K562 (cell line): ENCODE measurements around the gene ATP6V1F. TPM values are rescaled to one million over a fixed set of nuclear protein-coding genes. Genes with fewer than 3 reads are reported as not detected.

ENCODE experiments used
- CLOCK ChIP-seq: fragments of 250-450 bp; sonication (Bioruptor Pico); IDR thresholded peaks from 2 replicates; pipeline ENCODE4 v1.4.0; 2020; ENCODE audit warnings: mild to moderate bottlenecking, moderate library complexity, borderline replicate concordance
- HOXB6 ChIP-seq: fragments of 250-450 bp; sonication (Bioruptor Pico); IDR thresholded peaks from 2 replicates; pipeline ENCODE4 v1.5.1; 2022; ENCODE audit warnings: mild to moderate bottlenecking, borderline replicate concordance
- KDM2B ChIP-seq: fragments of 250-450 bp; sonication (Bioruptor Pico); IDR thresholded peaks from 2 replicates; pipeline ENCODE4 v1.8.0; 2021; ENCODE audit warnings: mild to moderate bottlenecking, moderate library complexity
- MECOM ChIP-seq: fragments of 250-450 bp; sonication (Bioruptor Pico); IDR thresholded peaks from 2 replicates; pipeline ENCODE4 v1.8.0; 2022; ENCODE audit warnings: inconsistent platforms
- NR3C1 ChIP-seq: sonication (generic); formaldehyde crosslinking; IDR thresholded peaks from 2 replicates; pipeline ENCODE4 v1.8.1; 2022; ENCODE audit warnings: missing genetic modification reagents
- SMARCC2 ChIP-seq: fragments of 450-650 bp; IDR thresholded peaks from 2 replicates; pipeline ENCODE4 v1.6.1; 2017; ENCODE audit warnings: antibody characterized with exemption, moderate library complexity, mild to moderate bottlenecking, low read depth
- YBX1 ChIP-seq: fragments of 450-650 bp; IDR thresholded peaks from 2 replicates; pipeline ENCODE4 v1.7.1; 2016; ENCODE audit warnings: mild to moderate bottlenecking
- ZBTB7A ChIP-seq: IDR thresholded peaks from 2 replicates; pipeline ENCODE4 v1.6.1; 2011; ENCODE audit warnings: low read depth, mild to moderate bottlenecking, low read length, moderate library complexity, borderline replicate concordance; ENCODE audit not compliant: control insufficient read depth
- ZNF134 ChIP-seq: fragments of 250-450 bp; sonication (Bioruptor Pico); conservative IDR thresholded peaks from 2 replicates; pipeline ENCODE4 v1.4.0; 2020
- ZNF232 ChIP-seq: sonication (generic); formaldehyde crosslinking; IDR thresholded peaks from 2 replicates; pipeline ENCODE4 v1.8.0; 2022; ENCODE audit warnings: mild to moderate bottlenecking, missing genetic modification reagents
- ZNF644 ChIP-seq: fragments of 200-800 bp; sonication (Bioruptor generic); IDR thresholded peaks from 2 replicates; pipeline ENCODE4 v1.6.1; 2016; ENCODE audit warnings: low read depth, missing genetic modification characterization, missing compliant biosample characterization
- polyA plus RNA-seq, 8 experiments: library from polyadenylated mRNA; depleted of rRNA in 4 of 8; stranded (reverse) in 5 of 8; unstranded in 3 of 8; fragments of >200 nt; fragmentation: Nextera tagmentation in 2 of 8; fragmentation: Illumina TruSeq in 1 of 8; extraction: Ambion mirVana in 2 of 8; extraction: Trizol in 1 of 8; gene quantifications; 2 replicates each; pipeline versions ENCODE4 v1.2.1 to v1.2.3, GENCODE V29; 2011 to 2014; ENCODE audit warnings: inconsistent platforms in 1 of 8, missing spikeins in 1 of 8
- total RNA-seq, 7 experiments: library from RNA; depleted of rRNA in 6 of 7; stranded (reverse); fragments of >200 nt in 6 of 7; fragmentation: Illumina TruSeq in 2 of 7; extraction: Trizol in 2 of 7; gene quantifications; 2 replicates each; pipeline versions ENCODE4 v1.2.1 to v1.2.3, GENCODE V29; 2011 to 2021; ENCODE audit warnings: low replicate concordance in 1 of 7
- TF ChIP-seq, protein P1 (sequence below): sonication (generic); formaldehyde crosslinking; IDR thresholded peaks from 2 replicates; pipeline ENCODE4 v1.8.0; 2022; ENCODE audit warnings: missing genetic modification reagents, mild to moderate bottlenecking, borderline replicate concordance
- TF ChIP-seq, protein P2 (sequence below), 2 experiments: fragments of 450-650 bp in 1 of 2; sonication (generic) in 1 of 2; formaldehyde crosslinking in 1 of 2; IDR thresholded peaks; 2 replicates each; pipeline versions ENCODE4 v1.7.1 to v1.9.0; 2016 to 2022; ENCODE audit warnings: inconsistent platforms in 1 of 2, mild to moderate bottlenecking in 1 of 2, missing genetic modification reagents in 1 of 2

Gene ATP6V1F
- total and polyA plus RNA-seq, 9 of the 15 experiments (the other 6 are each of a cell fraction or from before 2014, with no cell fraction given) = 206 to 1,123 (median 542) TPM

DNA sequence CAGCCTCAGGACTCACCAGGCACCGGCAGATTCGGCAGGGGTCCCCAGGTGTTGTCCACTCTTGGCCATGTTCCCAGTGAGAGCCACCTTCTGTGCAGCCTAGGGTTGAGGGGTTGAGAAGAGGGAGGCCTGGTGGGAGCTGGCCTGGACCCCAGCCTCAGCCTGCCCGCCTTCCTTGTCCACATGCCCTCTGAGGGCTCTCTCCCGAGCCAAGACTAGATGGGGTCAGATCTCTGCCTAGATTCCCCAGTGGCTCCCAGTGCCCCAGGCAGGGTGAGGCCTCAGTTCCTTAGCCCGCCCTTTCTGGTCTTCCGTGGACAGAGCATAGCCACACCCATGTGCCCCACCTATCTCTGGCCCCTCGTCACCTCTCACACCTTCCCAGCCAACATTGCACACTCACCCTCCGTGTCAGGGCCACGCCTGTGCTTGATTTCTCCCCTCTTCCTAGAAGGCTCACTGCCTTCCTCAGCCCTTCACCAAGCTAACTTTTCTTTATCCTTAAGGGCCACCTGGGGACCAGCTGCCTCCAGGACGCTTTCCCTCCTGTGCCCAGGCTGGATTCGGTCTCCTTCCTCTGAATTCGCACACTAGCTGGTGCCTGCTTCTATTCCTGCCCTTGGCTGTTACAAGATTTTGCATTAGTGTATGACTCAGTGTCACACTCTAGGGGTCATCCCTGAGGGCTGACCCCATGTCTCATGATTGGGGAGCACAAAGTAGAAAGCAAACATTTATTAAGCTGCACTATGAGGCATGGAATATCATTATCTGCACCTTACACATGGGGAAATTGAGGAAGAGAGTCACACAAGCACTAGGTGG is 40.3 kb downstream of the ATP6V1F start (continued):
- TF ChIP-seq, protein P1, sequence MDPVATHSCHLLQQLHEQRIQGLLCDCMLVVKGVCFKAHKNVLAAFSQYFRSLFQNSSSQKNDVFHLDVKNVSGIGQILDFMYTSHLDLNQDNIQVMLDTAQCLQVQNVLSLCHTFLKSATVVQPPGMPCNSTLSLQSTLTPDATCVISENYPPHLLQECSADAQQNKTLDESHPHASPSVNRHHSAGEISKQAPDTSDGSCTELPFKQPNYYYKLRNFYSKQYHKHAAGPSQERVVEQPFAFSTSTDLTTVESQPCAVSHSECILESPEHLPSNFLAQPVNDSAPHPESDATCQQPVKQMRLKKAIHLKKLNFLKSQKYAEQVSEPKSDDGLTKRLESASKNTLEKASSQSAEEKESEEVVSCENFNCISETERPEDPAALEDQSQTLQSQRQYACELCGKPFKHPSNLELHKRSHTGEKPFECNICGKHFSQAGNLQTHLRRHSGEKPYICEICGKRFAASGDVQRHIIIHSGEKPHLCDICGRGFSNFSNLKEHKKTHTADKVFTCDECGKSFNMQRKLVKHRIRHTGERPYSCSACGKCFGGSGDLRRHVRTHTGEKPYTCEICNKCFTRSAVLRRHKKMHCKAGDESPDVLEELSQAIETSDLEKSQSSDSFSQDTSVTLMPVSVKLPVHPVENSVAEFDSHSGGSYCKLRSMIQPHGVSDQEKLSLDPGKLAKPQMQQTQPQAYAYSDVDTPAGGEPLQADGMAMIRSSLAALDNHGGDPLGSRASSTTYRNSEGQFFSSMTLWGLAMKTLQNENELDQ (CRISPR knock-in tag) = no peak
- TF ChIP-seq MECOM (CRISPR knock-in tag) = no peak
- no peak for TF ChIP-seq ZNF134 (CRISPR knock-in tag)
- no peak for TF ChIP-seq ZNF644 (tag)
- no peak for TF ChIP-seq ZNF232 (CRISPR knock-in tag)
- no peak for TF ChIP-seq SMARCC2
- TF ChIP-seq NR3C1 (CRISPR knock-in tag) = no peak
- no peak for TF ChIP-seq ZBTB7A
- TF ChIP-seq YBX1 = no peak
- no peak for TF ChIP-seq KDM2B
- no peak for TF ChIP-seq HOXB6 (CRISPR knock-in tag)
- no peak for TF ChIP-seq CLOCK (CRISPR knock-in tag)
- TF ChIP-seq, protein P2, sequence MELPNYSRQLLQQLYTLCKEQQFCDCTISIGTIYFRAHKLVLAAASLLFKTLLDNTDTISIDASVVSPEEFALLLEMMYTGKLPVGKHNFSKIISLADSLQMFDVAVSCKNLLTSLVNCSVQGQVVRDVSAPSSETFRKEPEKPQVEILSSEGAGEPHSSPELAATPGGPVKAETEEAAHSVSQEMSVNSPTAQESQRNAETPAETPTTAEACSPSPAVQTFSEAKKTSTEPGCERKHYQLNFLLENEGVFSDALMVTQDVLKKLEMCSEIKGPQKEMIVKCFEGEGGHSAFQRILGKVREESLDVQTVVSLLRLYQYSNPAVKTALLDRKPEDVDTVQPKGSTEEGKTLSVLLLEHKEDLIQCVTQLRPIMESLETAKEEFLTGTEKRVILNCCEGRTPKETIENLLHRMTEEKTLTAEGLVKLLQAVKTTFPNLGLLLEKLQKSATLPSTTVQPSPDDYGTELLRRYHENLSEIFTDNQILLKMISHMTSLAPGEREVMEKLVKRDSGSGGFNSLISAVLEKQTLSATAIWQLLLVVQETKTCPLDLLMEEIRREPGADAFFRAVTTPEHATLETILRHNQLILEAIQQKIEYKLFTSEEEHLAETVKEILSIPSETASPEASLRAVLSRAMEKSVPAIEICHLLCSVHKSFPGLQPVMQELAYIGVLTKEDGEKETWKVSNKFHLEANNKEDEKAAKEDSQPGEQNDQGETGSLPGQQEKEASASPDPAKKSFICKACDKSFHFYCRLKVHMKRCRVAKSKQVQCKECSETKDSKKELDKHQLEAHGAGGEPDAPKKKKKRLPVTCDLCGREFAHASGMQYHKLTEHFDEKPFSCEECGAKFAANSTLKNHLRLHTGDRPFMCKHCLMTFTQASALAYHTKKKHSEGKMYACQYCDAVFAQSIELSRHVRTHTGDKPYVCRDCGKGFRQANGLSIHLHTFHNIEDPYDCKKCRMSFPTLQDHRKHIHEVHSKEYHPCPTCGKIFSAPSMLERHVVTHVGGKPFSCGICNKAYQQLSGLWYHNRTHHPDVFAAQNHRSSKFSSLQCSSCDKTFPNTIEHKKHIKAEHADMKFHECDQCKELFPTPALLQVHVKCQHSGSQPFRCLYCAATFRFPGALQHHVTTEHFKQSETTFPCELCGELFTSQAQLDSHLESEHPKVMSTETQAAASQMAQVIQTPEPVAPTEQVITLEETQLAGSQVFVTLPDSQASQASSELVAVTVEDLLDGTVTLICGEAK (IDR thresholded peaks at IDR 0.05) = no peak
- TF ChIP-seq, protein P2 (CRISPR knock-in tag; IDR thresholded peaks at IDR 0.05) = no peak
